GF-D8 (cell line): ENCODE measurements around the gene VASP.
A peak's percentile ranks its signal among the peaks of the same experiment; 100 is the strongest.

Experiments used
- DNase-seq: peaks from one replicate; lab custom pipeline; 2025; lab: John Stamatoyannopoulos, UW

VASP gene

DNA sequence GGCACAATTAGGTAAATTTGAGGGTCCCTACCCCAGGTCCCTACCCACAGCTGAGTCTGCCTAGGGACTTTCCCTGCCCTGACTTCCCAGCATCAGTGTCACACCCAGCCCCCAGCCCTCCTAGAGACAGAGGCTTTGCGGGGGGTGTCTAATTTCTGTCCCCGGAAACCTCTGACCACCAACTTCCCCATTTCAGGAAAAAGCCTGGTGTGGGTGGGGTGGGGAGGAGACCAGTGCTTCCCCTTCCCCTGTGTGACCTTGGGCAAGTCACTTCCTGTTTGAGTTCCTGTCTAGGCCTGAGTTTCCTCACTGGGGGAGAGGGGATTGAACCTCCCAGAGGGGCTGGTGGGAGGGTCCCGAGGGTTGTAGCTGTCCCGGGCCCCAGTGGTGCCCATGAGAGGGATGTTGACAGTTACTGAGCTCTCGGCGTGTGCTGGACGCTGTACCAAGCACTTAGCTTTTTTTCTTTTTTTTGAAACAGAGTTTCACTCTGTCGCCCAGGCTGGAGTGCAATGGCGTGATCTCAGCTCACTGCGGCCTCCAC, 7.9 kb downstream of the VASP start:
- DNase-seq: peak; percentile 93

DNA sequence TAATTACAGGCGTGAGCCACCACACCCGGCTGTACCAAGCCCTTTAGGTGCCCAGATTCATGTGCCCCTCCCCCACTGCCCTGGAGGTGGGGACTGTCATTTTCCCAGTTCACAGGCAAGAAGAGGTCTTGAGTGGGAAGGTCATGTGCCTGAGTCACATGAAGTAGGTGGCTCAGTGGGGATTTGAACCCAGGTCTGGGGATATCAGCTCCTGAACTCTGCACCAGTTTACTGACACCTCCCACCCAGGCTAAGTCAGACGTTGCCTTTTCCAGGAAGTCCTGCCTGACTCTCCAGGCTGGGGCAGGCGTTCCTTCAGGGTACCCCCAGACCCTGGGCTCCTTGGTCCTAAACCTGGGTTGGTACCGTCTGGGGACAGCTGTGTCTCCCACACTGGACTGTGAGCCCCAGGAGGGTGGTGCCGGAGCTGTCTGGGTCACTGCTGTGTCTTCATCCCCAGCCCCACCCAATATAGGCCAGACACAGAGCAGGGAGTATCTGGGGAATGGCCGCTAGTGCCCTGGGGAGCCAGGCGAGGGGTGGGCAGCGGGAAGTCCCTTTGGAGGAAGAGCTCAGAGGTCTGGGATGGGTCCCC, 8.6 kb downstream of the VASP start:
- DNase-seq: no peak

DNA sequence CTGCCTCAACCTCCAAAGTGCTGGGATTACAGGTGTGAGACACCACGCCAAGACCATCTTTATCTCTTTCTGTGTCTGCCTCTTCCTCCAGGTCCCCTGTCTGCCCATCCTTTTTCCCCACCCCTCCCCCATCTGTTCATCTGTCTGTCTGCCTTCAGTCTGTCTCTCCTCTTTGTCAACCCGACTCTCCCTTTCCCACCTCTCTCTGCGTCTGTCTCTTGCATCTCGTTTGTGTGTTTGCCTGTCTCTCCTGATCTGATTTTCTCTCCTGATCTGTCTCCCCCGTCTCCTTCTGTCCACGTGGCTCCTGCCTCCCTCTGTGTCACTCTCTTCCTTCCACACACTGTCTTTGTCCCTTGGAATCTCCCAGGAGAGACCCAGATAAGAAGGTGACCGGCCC, 10.0 kb downstream of the VASP start:
- no peak for DNase-seq

DNA sequence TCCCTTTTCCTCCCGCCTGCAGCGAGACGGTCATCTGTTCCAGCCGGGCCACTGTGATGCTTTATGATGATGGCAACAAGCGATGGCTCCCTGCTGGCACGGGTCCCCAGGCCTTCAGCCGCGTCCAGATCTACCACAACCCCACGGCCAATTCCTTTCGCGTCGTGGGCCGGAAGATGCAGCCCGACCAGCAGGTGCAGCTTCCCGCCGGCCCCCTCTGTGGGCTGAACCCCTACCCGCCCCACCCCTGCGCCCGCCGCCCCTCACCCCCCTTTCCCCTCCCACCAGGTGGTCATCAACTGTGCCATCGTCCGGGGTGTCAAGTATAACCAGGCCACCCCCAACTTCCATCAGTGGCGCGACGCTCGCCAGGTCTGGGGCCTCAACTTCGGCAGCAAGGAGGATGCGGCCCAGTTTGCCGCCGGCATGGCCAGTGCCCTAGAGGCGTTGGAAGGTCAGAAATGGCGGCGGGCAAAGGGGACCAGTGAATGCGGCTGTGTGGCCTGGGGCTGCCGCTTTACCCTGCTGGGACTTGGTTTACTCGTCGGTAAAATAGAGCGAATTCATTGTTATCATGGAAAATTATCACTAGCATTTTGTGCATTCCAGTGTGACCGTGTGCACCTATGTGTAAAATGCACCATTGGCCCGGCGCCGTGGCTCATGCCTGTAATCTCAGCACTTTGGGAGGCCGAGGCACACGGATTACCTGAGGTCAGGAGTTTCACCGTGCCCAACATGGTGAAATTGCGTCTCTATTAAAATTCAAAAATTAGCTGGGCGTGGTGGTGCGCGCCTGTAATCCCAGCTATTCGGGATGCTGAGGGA, 10.6 kb downstream of the VASP start:
- no peak for DNase-seq

DNA sequence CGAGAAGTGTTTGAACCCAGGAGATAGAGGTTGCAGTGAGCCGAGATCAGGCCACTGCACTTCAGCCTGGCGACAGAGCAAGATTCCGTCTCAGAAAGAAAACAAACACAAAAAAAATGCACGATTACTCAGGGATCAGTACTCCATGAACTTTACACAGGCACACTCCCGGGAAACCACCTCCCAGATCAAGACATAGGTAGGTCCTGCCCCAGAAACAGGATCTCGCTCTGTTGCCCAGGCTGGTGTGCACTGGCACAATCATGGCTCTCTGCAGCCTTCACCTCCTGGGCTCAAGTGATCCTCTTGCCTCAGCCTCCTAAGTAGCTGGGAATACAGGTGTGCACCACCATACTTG, 11.2 kb downstream of the VASP start:
- no peak for DNase-seq

DNA sequence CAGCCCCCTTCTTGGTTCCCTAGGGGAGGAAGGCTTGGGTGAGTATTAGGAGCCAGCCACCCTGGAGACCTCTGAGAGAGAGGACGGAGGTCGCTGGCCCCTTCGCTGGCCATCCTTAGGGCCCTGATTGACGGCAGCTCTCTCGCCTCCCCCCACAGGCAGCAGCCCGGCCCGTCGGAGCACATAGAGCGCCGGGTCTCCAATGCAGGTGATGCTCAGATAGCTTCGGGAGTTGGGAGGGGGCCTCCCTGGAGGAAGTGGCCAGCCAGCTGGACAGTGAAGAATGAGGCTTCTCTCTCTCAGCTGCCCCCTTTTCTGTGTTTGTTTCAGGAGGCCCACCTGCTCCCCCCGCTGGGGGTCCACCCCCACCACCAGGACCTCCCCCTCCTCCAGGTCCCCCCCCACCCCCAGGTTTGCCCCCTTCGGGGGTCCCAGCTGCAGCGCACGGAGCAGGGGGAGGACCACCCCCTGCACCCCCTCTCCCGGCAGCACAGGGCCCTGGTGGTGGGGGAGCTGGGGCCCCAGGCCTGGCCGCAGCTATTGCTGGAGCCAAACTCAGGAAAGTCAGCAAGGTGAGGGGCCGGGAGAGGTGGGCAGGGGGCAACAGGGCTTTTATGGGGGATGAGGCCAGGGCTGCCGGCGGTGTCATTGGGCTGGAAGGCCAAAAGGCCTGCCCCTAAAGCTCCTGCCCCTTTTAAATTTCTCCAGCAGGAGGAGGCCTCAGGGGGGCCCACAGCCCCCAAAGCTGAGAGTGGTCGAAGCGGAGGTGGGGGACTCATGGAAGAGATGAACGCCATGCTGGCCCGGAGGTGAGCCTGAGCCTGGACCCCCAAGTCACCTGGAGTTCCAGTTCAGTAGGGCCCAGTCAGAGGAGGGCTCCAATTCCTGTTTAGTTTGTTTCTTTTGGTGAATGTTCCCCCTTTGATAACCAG, 15.0 kb downstream of the VASP start:
- no peak for DNase-seq

DNA sequence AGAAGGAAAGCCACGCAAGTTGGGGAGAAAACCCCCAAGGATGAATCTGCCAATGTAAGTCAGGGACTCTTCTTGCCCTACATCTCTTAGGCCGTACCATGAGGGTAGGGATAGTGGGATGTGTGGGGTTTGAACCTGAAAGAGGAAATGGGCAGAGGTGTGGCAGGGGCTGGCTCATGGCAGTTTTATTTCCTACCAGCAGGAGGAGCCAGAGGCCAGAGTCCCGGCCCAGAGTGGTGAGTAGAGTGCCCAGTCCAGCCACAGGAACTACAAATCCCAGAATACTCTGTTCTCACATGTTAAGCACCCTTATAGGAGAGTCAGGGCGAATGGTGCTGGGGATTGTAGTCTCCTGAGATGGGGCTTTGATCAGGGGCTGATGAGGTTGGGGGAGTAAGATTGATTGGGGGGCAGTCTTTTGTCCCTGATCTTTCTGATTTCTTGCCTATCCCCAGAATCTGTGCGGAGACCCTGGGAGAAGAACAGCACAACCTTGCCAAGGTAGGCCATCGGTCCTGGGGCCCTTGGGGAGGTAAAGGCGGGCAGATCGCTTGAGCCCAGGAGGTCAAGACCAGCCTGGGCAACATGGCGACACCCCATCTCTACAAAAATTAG, 16.5 kb downstream of the VASP start:
- peak; percentile 66 for DNase-seq

DNA sequence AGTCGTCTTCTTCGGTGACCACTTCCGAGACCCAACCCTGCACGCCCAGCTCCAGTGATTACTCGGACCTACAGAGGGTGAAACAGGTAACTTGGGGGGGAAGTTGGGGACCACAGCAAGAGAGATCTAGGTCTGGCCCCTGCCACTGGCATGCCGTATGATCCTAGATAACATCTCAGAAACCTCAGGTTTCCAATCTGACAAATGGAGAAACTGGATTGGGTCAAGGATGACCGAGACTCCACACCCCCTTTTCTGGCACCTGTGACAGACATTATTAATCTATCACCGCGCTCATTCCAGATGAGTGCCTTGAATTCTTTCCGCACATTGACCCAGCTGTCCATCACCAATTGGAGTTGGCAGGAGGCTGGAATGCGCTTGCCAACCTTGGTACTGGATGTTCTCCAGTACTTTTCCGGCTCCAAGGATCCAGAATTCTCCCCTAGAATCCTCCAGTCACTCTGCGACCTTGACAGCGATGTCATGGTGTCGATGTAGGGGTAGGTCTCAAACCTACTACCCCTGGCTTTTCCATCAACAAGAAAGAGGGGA, 17.4 kb downstream of the VASP start:
- no peak for DNase-seq

DNA sequence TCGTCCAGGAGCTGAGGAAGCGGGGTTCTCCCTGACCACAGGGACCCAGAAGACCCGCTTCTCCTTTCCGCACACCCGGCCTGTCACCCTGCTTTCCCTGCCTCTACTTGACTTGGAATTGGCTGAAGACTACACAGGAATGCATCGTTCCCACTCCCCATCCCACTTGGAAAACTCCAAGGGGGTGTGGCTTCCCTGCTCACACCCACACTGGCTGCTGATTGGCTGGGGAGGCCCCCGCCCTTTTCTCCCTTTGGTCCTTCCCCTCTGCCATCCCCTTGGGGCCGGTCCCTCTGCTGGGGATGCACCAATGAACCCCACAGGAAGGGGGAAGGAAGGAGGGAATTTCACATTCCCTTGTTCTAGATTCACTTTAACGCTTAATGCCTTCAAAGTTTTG, 18.9 kb downstream of the VASP start:
- no peak for DNase-seq

DNA sequence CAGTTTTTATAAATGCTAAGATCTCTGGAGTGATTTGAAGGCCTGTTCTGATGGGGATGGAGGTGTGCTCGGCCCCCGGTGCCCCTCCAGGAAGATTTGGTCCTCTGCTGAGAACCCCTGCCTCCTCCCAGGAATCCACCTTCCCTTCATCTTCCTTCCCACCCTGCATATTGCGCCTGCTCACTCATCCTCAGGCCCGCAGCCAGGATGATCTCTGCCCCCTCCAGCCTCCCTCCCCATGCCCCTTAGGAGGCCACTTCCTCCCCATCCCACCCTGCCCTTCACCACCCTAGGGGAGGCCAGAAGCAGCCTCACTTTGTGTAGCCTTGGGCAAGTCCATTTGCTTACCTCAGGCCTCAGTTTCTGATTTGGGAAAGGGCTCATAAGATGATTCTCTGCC, 19.7 kb downstream of the VASP start:
- no peak for DNase-seq

DNA sequence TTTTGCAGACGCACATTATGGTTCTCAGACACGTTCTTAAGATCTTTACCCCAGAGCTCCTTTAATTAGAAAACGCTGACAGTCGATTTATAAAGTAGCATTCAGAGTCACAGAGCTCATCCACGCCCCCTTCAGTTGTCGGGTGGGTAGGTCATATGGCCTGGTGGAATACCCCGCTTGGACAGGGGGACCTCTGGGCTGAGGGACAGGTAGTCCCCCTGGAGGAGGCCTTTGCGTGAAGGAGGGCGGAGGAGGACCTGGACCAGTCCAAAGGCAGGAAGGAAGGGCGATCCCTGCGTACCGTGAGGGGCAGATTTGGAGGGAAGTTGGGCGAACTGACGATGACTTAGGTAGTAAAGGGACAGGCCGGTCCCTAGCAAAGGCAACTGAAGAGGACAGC, 20.5 kb downstream of the VASP start:
- no peak for DNase-seq

DNA sequence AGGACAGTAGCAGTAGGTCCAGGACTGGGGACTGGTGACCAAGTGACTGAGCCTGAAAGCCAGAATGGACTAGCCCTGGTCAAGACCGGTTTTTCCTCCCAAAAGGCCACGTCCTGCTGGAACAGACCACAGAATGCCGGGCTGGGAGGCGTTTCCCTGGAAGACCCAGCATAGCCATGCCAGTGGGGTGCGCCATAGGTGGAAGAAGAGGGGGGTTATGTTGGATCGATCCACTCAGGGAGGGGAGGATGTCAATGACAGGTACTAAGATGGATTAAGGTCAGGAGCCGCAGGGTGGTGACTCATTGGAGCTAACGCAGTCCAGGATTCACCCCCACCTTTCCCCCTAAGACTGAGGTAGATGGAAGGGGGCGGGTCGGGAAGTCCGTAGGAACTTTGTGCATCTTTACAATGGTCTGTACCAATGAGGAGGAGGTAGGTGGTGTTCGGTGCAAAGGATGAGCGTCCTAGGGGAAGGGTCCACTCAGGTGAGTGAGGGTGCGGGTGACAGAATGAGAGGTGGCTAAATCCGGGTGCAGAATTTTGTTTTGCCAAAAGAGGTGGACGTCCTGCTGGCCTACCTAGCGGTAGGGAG, 21.0 kb downstream of the VASP start:
- DNase-seq: no peak

DNA sequence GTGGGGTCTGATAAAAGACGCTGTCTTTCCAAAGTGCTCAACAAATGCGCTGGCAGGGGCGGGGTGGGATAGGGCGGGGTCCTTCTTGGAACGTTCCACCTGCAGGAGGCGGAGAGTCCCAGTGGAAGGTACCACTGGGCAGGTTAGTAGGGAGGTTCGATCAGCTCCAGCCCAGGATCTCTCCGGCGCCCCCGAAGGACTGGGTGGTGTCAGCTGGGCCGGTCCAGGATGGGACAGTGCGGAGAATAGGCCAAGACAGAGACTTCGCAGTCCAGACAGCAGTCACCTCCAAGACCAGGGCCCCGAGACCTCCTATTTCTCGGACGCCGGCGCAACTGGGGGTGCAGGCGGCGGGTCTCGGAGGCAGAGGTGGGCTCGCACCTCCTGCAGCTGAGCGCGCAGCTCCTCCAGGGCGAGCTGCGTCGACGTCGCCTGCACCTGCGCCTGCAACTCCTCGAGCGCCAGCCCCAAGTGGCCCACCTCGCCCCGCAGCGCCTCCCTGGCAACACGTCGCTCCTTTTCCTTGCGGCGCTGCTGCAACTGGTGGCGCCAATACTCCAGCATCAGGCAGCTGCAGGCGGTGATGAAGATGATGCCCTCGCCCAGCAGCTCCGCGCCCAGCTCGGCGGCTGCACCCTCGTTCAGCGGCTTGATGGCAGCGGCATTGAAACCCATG, 21.6 kb downstream of the VASP start:
- DNase-seq: no peak

DNA sequence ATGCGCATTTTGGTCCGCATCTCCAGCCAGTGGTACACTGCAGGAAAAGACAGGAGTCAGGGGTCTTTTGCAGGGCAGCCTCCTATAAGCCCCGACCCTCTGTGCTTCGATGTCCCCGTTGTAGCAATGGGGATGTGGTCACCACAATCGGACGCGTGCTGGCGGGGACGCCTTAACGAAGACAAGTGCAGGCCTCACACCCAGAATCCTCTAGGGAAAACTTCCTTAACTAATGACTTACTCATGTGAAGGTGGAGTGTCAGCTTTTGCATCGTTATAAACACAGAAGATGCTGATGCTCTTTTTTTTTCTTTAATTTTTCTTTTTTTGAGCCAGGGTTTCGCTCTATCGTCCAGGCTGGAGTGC, 22.1 kb downstream of the VASP start:
- no peak for DNase-seq

DNA sequence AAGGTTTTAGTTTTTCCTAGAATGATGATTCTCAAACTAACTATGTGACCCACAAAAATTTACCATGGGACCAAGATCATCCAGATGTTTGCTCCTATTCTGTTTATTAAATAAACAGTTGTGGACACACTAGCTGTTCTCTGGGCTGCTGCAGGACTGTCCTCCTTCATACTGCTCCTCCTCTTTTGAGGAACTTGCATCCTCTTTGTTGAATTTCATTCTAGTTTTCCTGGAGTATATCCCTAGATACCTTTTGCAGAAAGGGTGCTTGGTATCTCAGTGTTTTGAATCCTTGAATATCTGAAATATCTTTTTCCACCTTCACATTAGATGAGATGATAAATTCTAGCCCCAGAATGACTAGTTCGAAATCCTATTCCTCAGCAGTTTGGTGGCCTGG, 24.1 kb downstream of the VASP start:
- no peak for DNase-seq

DNA sequence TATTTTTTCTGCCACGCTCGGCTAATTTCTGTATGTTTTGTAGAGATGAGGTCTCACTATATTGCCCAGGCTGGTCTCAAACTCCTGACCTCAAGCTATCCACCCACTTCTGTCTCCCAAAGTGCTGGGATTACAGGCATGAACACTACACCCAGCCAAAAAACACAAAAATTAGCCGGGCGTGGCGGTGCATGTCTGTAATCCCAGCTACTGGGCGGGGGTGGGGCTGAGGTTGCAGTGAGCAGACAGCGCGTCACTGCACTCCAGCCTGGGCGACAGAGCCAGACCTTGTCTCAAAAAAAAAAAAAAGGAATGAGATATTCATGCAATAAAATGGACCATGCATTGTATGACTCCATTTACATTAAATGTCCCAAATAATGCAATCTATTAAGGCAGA, 32.2 kb downstream of the VASP start:
- DNase-seq: no peak

DNA sequence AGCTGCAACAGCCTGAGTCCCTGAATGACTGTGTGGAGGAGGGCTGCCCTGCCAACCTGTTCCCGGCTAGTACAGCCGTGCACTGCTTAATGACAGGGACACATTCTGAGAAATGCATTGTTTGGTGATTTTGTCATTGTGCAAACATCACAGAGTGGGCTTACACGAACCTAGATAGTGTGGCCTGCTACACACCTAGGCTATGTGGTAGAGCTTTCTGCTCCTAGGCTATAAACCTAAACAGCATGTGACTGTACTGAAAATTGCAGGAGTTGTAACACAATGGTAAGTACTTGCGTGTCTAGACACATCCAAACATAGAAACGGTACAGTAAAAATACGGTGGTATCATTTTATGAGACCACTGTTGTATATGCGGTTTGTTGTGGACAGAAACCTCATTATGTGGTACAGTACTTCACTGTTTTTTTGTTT, 35.0 kb downstream of the VASP start:
- peak; percentile 39 for DNase-seq

DNA sequence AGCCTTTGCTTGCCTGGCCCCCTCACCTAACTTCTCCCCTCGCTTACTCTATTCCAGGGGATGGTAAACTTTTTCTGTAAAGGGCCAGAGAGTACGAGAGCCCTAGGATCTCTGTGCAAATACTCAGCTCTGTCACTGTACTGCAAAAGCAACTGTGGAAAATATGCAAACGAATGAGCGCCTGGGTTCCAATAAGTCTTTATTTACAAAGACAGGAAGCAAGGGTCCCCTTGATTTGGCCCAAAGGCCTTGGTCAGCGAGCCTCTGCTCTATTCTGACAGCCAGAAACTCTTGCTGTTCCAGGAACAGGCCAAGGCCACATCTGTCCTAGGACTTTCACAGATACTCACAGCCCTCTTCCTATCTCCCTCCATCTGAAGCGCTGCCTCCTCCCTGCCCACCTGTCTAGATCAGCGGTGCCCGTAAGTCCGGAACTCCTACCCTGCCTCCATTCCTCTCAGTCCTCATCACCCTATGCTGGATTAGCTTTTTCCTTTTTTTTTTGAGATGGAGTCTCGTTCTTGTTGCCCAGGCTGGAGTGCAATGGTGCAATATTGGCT, 40.0 kb downstream of the VASP start:
- DNase-seq: no peak

DNA sequence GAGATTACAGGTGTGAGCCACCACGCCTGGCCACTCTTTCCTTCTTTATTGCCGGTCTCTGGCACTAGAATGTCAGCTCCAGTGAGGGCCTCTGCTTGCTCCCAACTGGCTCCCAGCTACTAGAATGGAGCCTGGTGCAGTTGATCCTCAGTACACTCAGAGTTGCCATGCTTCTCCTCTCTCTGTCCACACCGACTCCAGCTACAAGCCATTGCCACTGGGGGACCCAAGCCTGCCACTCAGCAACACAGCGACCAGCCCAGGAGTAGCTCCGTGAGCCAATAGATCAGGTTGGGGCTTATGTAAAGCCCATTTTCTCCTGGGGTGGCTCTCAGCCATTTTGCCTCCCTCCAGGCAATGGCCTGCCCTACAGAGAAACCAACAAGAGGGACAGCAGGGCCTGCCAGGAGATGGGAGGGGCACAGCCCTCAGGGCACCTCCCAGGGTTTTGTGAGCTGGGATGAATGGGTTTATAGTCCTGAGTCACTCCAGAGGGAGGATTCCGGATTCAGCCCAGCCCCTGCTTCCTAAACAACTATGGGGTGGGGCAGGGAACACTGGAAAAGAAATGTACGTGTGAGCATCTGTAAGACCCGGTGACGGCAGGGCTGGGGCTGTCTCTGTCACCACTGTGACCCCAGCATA, 40.8 kb downstream of the VASP start:
- DNase-seq: no peak

DNA sequence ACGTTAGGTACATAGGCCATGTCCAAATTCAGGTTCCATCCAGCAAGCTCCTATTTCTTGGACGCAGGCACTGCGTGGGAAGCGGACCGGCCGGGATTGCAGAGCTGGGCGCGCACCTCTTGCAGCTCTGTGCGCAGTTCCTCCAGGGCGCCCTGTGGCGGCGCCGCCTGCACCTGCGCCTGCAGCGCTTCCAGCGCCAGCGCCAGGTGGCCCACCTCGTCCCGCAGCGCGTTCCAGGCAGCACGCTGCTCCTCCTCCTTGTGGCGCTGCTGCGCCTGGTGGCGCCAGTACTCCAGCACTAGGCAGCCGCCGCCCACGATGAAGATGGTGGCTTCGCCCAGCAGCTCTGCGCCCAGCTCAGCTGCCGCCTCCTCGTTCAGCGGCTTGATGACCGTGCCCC, 46.2 kb downstream of the VASP start:
- no peak for DNase-seq
